ENCODE measurements around the gene SLC9A7.

DNA sequence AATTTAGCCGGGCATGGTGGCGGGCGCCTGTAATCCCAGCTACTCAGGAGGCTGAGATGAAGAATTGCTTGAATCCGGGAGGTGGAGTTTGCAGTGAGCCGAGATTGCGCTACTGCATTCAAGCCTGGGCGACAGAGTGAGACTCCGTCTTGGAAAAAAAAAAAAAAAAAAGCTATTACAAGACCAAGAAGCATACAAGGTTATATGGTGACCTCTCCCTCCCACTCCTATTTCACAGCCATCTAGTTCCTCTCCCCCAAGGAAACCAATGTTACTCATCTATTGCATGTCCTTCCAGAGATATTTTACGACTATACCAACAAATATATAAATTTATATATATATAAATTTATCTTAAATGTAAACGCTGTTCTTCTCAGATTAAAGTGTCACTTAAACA is 3.2 kb downstream of the SLC9A7 start:
- TF ChIP-seq CTCF (tag by site-specific recombination; IDR thresholded peaks at IDR 0.05), result no peak
- TF ChIP-seq, protein P1, sequence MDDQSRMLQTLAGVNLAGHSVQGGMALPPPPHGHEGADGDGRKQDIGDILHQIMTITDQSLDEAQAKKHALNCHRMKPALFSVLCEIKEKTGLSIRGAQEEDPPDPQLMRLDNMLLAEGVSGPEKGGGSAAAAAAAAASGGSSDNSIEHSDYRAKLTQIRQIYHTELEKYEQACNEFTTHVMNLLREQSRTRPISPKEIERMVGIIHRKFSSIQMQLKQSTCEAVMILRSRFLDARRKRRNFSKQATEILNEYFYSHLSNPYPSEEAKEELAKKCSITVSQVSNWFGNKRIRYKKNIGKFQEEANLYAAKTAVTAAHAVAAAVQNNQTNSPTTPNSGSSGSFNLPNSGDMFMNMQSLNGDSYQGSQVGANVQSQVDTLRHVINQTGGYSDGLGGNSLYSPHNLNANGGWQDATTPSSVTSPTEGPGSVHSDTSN (CRISPR knock-in tag; IDR thresholded peaks at IDR 0.05), result no peak
- TF ChIP-seq, protein P2, sequence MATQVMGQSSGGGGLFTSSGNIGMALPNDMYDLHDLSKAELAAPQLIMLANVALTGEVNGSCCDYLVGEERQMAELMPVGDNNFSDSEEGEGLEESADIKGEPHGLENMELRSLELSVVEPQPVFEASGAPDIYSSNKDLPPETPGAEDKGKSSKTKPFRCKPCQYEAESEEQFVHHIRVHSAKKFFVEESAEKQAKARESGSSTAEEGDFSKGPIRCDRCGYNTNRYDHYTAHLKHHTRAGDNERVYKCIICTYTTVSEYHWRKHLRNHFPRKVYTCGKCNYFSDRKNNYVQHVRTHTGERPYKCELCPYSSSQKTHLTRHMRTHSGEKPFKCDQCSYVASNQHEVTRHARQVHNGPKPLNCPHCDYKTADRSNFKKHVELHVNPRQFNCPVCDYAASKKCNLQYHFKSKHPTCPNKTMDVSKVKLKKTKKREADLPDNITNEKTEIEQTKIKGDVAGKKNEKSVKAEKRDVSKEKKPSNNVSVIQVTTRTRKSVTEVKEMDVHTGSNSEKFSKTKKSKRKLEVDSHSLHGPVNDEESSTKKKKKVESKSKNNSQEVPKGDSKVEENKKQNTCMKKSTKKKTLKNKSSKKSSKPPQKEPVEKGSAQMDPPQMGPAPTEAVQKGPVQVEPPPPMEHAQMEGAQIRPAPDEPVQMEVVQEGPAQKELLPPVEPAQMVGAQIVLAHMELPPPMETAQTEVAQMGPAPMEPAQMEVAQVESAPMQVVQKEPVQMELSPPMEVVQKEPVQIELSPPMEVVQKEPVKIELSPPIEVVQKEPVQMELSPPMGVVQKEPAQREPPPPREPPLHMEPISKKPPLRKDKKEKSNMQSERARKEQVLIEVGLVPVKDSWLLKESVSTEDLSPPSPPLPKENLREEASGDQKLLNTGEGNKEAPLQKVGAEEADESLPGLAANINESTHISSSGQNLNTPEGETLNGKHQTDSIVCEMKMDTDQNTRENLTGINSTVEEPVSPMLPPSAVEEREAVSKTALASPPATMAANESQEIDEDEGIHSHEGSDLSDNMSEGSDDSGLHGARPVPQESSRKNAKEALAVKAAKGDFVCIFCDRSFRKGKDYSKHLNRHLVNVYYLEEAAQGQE (tag by site-specific recombination; IDR thresholded peaks at IDR 0.05), result no peak
- no peak for TF ChIP-seq ZNF274 (IDR thresholded peaks at IDR 0.05; ENCODE audit: low read length)
- TF ChIP-seq ZNF274 (tag by site-specific recombination; IDR thresholded peaks at IDR 0.05; ENCODE audit: borderline replicate concordance), result no peak
- no peak for TF ChIP-seq SETDB1 (IDR thresholded peaks at IDR 0.05; ENCODE audit: insufficient read length, low read length)
- no peak for TF ChIP-seq SP2 (tag by site-specific recombination; IDR thresholded peaks at IDR 0.05)
- TF ChIP-seq, protein P3, sequence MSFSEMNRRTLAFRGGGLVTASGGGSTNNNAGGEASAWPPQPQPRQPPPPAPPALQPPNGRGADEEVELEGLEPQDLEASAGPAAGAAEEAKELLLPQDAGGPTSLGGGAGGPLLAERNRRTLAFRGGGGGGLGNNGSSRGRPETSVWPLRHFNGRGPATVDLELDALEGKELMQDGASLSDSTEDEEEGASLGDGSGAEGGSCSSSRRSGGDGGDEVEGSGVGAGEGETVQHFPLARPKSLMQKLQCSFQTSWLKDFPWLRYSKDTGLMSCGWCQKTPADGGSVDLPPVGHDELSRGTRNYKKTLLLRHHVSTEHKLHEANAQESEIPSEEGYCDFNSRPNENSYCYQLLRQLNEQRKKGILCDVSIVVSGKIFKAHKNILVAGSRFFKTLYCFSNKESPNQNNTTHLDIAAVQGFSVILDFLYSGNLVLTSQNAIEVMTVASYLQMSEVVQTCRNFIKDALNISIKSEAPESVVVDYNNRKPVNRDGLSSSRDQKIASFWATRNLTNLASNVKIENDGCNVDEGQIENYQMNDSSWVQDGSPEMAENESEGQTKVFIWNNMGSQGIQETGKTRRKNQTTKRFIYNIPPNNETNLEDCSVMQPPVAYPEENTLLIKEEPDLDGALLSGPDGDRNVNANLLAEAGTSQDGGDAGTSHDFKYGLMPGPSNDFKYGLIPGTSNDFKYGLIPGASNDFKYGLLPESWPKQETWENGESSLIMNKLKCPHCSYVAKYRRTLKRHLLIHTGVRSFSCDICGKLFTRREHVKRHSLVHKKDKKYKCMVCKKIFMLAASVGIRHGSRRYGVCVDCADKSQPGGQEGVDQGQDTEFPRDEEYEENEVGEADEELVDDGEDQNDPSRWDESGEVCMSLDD (tag by site-specific recombination; IDR thresholded peaks at IDR 0.05), result no peak
- no peak for TF ChIP-seq ZNF530 (tag by site-specific recombination; IDR thresholded peaks at IDR 0.05; ENCODE audit: low read depth)
- TF ChIP-seq ZNF747 (tag by site-specific recombination; IDR thresholded peaks at IDR 0.05), result no peak
